ENCODE results near the gene B4GALT2. TPM values are rescaled to one million over a fixed set of nuclear protein-coding genes. Genes with fewer than 3 reads are reported as not detected.

Gene B4GALT2
- total RNA-seq, 1 experiment from 2014 or later, result 70.9 TPM

DNA sequence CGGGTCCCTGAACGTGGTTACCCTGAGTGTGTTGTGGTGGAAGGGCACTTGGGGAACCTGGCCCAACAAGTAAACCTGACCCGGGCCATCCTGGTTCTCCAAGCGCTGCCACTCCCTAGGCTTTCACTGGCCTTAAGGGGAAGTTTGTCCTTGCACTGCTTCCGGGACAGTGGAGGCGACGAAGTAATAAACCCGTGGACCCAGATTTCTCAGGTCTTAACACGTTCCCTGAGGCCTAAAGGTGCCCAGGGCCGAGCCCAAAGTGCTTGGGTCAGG lies 12.1 kb downstream of the B4GALT2 start:
- no CpG with 5 or more reads among the region's 10 CpGs for WGBS (ENCODE audit: extremely low coverage, insufficient read length, low lambda C conversion rate)
- H4K20me1 ChIP-seq (ENCODE audit: control insufficient read depth, insufficient read depth, insufficient read length), result no peaks in the 10 kb centered on the region
- Mint-ChIP-seq H3K27ac (no peak overlapping the region), H3K4me3 (peak overlapping the region; percentile 81 to 93), H3K36me3 (ENCODE audit: insufficient read depth in 1 of 3, low read depth in 3 of 3) (peaks cover 2 to 11% (median 10%) of the 10 kb centered on the region in 3 experiments; a peak in 6 of 7 replicates), H3K27me3 (ENCODE audit: low read depth) (peaks cover 6% of the 10 kb centered on the region), H3K4me1 (peaks cover 16 to 23% of the 10 kb centered on the region in 2 experiments), H3K9me3 (no peaks in the 10 kb centered on the region)
- no peaks in the 10 kb centered on the region for H3K79me1 ChIP-seq (ENCODE audit: insufficient read depth, low read depth, low read length, poor library complexity, severe bottlenecking)
- H4K5ac ChIP-seq (ENCODE audit: insufficient read length, low read depth, low read length), result no peak overlapping the region
- no peak overlapping the region for H2AFZ ChIP-seq (ENCODE audit: low read length)
- peaks cover 10% of the 10 kb centered on the region for H3K23me2 ChIP-seq (ENCODE audit: insufficient read length, low read depth, low read length, poor library complexity, severe bottlenecking)
- H2BK120ac ChIP-seq (ENCODE audit: low read depth, low read length, poor library complexity, severe bottlenecking), result no peak overlapping the region
- H3K4ac ChIP-seq (ENCODE audit: low read depth, low read length), result no peak overlapping the region
- no peak overlapping the region for H3T11ph ChIP-seq (ENCODE audit: low read length)
- TF ChIP-seq, protein P1, sequence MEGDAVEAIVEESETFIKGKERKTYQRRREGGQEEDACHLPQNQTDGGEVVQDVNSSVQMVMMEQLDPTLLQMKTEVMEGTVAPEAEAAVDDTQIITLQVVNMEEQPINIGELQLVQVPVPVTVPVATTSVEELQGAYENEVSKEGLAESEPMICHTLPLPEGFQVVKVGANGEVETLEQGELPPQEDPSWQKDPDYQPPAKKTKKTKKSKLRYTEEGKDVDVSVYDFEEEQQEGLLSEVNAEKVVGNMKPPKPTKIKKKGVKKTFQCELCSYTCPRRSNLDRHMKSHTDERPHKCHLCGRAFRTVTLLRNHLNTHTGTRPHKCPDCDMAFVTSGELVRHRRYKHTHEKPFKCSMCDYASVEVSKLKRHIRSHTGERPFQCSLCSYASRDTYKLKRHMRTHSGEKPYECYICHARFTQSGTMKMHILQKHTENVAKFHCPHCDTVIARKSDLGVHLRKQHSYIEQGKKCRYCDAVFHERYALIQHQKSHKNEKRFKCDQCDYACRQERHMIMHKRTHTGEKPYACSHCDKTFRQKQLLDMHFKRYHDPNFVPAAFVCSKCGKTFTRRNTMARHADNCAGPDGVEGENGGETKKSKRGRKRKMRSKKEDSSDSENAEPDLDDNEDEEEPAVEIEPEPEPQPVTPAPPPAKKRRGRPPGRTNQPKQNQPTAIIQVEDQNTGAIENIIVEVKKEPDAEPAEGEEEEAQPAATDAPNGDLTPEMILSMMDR (conservative IDR thresholded peaks at IDR 0.05), result no peak
- no peaks in the 10 kb centered on the region for H3K27me3 ChIP-seq (ENCODE audit: insufficient read depth, low read length)
- H4K8ac ChIP-seq (replicated peaks; ENCODE audit: insufficient read length, low read depth, low read length), result no peak overlapping the region
- no peaks in the 10 kb centered on the region for H3K4me1 ChIP-seq (ENCODE audit: insufficient read depth, low read length)
- H3K14ac ChIP-seq (ENCODE audit: insufficient read depth, low read length), result 0 out of 2 replicates have a peak overlapping the region, but pooled peaks have one; percentile 18
- H3K23ac ChIP-seq (ENCODE audit: insufficient read length, low read depth, low read length), result no peak overlapping the region
- no peak overlapping the region for H4K91ac ChIP-seq (ENCODE audit: insufficient read length, low read depth, low read length)
- no peak overlapping the region for H2BK20ac ChIP-seq (ENCODE audit: low read depth, low read length, poor library complexity, severe bottlenecking)
- no peak overlapping the region for H2AK5ac ChIP-seq (ENCODE audit: insufficient read length, low read length)
- peak overlapping the region; percentile 34 for H3K9ac ChIP-seq (ENCODE audit: extremely low read depth, insufficient read length, low read length)
- H2BK5ac ChIP-seq (ENCODE audit: insufficient read length, low read length), result no peak overlapping the region
- H3K9me3 ChIP-seq (ENCODE audit: control insufficient read depth, low read depth, low read length), result no peaks in the 10 kb centered on the region
- no peak overlapping the region for H3K18ac ChIP-seq (ENCODE audit: insufficient read length, low read depth, low read length)
- H3K4me2 ChIP-seq (ENCODE audit: insufficient read depth, insufficient read length, low read length), result peak overlapping the region; percentile 80
- H2BK15ac ChIP-seq (ENCODE audit: low read depth, low read length), result no peak overlapping the region
- H2BK12ac ChIP-seq (ENCODE audit: insufficient read length, low read depth, low read length), result no peak overlapping the region
- no peaks in the 10 kb centered on the region for H3K79me2 ChIP-seq (ENCODE audit: insufficient read depth, low read length)
- DNase-seq, result no peak
- H3K27ac ChIP-seq (ENCODE audit: insufficient read length, low read depth, low read length), result no peak overlapping the region
- no peak overlapping the region for H3K56ac ChIP-seq (ENCODE audit: insufficient read length, low read depth, low read length)
